ENCODE results near the gene ZGLP1.

GRCh38 chr19:10306327-10306726 lies 3.3 kb downstream of the ZGLP1 start:
- TF ChIP-seq CTCF (IDR thresholded peaks at IDR 0.05) = no peak
- no peak for TF ChIP-seq POLR2AphosphoS5 (IDR thresholded peaks at IDR 0.05)
- no peak for TF ChIP-seq POLR2A (IDR thresholded peaks at IDR 0.05)
